ENCODE data around the gene DRC3.
"Not testable (repeated sequence)": the region's sequence is repeated elsewhere in the genome, so short reads cannot be mapped to it uniquely, and the experiment has no call there.

DRC3 gene

DNA sequence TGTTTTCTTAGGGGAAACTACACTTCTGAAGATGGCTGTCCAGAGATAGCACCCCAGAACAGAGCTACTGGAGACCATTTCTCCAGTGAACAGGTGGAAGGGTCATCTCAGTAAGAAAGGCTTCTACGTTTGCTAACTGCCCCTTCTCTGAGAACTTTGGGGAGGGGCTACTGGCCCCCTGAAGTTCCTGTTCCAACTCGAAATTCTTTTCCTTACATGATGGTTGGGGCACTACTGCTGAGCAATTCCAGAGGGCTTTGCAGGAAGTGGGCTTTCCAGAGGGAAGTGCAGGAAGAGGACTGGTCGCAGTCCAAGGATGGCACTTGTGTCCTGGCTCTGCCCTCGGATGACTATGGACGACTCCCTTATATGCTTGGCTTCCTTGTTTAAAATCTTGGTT lies 31.6 kb upstream of the DRC3 start:
- DNase-seq (ENCODE audit: low spot score): no peak

DNA sequence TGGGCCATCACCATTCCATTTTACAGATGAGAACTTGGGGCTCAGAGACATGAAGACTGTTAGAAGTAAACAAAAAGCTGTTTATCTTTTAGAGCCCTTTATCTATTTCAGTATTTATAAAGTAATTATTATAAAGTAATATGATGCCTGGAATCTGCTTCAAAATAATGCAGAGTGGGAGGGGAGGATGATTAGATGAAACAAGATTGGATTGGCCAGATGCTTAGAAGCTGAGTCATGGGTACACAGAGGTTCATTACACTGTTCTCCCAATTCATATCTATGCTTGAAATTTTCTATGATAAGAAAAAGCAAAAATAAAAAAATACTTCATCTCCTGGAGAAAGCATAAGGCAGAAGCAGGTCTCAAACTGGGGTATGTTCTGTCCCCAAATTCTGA lies 29.8 kb upstream of the DRC3 start:
- DNase-seq (ENCODE audit: low spot score): no peak

DNA sequence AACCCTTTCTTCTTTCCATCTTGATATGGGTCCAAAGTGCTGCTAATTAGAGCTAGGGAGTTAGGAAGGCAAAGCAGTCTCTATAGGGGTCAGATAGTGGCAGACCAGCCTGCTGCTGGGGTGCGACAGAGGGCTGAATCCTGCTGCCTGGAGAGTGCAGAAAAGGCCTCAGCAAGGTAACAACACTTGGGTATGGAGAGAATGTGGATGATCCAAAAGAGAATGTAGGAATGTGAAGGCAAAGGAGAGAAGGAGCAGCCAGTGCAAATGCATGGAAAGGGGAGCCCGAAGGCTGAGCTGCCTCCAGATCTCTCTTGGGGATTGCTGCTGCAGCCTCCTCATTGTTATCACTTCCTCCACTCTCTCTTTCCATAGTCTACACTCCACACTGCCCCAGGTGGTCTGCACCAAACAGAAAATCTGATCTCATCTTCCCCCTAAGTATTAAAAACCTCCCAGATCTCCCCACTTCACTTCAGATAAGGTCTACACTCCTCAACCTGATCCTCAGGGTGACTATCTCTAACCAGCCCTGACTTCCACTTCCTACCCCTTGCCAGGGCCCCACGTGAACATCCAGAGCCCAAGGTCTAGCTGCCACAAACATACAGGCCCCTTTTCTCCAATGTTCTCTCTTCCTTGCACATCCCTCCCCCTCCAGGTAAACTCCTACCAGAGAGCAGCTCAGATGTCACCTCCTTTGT lies 29.2 kb upstream of the DRC3 start:
- DNase-seq (ENCODE audit: low spot score): no peak

DNA sequence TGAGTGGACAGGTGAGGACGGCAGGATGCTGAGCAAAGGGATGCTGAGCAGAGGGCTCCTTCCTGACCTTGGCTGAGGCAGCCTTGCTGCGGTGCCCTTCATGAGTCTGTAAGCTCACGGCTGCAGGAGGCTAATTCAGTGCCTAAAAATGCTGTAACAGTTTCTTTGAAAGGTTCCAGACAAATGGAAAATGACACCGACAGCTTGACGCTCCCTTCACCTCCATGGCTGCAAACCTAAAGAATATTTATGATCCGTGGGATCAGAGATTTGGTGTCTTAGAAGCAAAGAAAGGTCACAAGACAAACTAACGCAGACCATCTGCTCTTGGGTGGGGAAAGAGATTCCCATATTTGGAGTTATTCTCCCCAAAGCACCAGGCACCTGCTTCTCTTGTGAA lies 28.4 kb upstream of the DRC3 start:
- no peak for DNase-seq (ENCODE audit: low spot score)

DNA sequence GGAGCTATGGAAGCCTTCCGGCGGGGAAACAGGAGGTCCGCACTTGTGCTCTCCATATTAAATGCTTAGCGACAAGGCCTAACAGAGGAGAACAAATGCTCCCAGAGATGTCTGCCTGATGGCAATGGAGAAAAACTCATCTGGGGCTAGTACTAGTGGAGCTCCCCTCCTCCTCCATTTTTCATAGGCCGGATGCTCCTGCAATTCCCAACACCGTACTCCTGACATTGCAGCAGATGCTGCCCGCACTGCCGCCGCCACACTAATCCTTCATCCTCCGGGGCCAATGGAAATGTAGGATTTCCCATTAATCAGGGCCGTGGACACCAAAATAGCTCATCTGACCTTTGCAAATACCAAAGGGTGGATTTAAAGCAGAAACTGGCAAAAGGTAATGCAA lies 27.9 kb upstream of the DRC3 start:
- no peak for DNase-seq (ENCODE audit: low spot score)

DNA sequence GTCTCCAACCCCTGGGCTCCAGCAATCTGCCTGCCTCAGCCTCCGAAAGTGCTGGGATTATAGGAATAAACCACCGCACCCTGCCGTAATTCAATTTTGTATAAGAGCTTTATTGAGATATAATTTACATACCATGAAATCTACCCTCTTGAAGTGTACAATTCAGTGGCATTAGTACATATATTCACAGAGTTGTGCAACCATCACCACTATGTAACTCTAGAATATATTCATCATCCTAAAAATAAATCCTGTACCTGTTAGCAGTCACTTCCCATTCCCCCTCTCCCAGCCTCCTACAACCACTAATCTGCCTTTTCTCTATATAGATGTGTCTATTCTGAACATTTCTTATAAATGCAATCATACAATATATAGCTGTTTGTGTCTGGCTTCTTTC lies 26.6 kb upstream of the DRC3 start:
- no peak for DNase-seq (ENCODE audit: low spot score)

DNA sequence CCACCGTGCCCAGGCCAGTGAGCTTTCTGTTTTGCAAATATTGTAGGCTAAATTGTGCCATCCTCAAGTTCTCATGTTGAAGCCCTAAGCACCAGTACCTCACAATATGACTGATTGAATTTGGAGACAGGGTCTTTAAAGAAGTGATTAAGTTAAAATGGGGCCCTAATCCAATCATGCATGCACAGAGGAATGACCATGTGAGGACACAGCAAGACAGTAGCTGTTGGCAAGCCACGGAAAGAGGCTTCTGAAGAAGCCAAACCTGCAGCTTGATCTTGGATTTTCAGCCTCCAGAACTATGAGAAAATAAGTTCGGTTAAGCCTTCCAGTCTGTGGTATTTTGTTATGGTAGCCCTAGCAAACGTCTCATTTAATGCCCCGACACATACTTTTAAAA lies 25.4 kb upstream of the DRC3 start:
- DNase-seq (ENCODE audit: low spot score): no peak

DNA sequence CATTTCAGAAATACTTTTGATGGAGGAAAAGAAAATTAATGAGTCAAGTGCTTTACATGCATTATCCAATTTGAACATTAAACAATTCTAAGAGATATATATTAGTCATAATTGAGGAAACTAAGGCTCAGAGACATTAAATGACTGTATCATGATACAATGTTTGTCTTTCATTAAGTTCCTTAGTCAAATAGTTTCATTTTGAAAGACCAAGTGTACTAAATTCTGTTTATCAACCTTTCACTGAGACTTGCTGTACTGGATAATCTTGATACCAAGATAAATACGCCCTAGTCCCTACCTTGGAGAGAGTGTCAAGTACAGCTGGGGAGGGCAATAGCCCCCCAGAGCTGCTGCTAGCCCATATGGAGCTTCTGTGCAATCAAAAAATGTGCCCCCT lies 24.7 kb upstream of the DRC3 start:
- DNase-seq (ENCODE audit: low spot score): no peak

DNA sequence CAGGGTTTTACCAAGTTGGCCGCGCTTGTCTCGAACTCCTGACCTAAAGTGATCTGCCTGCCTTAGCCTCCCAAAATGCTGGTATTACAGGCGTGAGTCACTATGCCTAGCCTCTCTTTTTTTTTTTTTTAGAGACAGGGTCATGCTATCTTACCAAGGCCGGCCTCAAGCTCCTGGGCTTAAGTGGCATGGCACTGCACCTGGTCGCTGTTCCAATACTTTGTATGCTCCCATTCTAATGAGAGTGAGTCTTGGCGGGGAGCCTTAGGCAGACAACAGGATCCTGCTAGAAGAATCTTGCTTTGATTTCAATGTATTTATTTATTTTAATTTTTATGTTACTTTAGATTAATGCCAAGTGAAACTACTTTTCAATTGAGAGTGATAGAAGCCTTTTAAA lies 22.3 kb upstream of the DRC3 start:
- DNase-seq (ENCODE audit: low spot score): no peak

DNA sequence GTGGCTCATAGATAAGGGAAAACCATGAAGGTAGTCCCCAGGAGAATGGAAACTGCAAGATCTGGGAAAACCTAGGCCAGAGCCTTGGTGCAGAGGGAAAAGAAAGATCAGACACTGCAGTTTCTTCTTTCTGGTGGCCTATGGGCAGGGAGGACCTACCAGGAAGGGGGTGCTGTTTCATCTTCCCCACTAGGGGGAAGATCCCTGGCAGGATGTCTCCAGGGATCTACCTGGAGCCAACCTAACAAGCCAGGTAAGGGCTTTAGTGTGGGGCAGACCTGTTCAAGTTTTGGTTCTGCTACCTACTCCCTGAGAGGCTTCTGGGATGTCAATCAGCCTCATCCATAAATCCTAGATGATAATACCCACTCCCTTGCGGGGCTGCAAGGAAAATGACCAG lies 21.9 kb upstream of the DRC3 start:
- DNase-seq (ENCODE audit: low spot score): no peak

DNA sequence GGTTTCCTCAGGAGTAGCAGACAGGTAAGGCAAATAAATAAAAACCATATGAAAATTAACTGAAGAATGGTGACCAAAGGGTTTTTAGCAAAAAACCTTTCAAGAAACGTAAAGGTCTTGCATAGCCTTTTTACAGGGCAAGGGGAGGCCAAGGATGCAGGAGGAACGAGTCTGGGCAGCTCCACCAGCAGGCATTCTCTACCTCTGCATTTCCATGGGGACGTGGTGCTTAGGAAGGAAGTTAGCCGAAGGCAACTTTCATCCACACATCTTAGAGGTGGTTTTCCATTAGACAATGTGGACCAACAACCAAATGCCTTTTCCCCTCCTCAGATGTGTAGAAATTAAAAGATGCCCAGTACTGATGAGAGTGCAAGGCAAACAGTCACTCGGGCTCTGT lies 21.1 kb upstream of the DRC3 start:
- DNase-seq (ENCODE audit: low spot score): no peak

DNA sequence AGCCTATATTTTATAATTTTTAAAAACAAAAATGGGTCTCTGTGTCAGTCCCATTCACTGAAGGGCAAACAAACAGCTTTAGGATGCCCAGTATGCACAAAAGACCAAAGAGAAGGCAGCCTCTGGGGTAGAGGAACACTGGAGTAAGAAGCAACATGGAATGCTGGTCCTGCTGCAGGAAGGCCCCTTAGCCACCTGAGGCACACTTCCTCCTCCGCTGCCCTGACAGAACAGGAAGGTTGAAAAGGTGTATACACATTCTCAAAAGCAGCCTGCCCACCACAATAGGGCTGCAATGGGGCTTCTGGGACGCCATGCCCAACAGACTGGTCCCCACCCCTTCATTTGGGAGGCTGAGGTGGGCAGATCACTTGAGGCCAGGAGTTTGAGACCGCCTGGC lies 20.0 kb upstream of the DRC3 start:
- no peak for DNase-seq (ENCODE audit: low spot score)

DNA sequence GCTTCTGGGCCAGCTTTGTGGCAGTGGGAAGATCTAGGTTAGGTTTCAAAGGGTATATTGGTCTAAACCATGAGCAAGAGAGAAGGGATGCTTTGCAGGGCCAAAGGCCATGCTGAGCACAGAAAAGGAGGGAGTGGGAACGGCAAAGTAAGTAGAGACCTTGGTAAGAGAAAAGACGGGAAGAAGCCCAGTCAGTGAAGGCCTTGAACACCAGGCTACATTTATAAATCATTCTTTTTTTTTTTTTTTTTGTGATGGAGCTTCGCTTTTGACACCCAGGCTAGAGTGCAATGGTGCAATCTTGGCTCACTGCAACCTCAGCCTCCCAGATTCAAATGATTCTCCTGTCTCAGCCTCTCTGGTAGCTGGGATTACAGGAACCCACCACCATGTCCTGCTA lies 18.6 kb upstream of the DRC3 start:
- DNase-seq (ENCODE audit: low spot score): no peak

DNA sequence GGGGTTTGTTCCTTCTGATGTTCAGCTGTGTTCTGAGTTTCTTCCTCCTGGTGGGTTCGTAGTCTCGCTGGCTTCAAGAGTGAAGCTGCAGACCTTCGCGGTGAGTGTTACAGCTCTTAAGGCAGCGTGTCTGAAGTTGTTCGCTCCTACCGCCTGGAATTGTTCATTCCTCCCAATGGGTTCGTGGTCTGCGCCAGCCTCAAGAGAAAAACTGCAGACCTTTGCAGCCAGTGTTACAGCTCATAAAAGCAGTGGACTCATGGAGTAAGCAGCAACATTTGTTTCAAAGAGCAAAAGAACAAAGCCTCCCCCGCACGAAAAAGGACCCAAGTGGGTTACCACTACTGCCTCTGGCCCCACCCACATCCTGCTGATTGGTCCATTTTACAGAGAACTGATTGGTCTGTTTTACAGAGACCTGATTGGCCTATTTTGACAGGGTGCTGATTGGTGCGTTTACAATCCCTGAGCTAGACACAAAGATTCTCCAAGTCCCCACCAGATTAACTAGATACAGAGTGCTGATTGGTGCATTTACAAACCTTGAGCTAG lies 16.8 kb upstream of the DRC3 start:
- not testable (repeated sequence) for DNase-seq (ENCODE audit: low spot score)

DNA sequence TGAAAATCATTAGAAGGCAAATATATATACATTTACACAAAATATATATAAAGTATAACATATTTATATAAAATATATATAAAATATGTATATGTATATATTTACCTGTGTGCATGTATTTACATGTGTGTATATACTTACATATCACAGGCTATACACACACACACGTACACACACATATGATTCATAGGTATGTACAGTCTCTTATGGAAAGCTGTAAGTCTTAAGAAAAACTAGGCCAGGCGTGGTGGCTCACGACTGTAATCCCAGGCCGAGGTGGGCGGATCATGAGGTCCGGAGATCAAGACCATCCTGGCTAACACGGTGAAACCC lies 15.1 kb upstream of the DRC3 start:
- DNase-seq (ENCODE audit: low spot score): no peak

DNA sequence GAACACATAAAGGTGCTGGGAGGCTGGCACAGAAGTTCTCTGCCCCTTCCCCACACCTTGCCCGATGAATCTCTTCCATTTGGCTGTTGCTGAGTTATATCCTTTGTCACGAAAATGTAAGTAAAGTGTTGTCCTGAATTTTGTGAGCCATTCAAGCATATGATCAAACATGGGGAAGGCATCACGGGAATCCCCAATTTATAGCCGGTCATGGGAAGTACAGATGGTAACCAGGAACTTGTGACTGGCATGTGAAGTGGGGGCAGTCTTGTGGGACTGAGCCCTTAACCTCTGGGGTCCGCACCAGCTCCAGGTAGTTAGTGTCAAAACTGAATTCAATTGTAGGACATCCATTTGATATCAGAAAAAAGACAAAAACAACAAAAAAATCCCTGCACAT lies 13.7 kb upstream of the DRC3 start:
- no peak for DNase-seq (ENCODE audit: low spot score)

DNA sequence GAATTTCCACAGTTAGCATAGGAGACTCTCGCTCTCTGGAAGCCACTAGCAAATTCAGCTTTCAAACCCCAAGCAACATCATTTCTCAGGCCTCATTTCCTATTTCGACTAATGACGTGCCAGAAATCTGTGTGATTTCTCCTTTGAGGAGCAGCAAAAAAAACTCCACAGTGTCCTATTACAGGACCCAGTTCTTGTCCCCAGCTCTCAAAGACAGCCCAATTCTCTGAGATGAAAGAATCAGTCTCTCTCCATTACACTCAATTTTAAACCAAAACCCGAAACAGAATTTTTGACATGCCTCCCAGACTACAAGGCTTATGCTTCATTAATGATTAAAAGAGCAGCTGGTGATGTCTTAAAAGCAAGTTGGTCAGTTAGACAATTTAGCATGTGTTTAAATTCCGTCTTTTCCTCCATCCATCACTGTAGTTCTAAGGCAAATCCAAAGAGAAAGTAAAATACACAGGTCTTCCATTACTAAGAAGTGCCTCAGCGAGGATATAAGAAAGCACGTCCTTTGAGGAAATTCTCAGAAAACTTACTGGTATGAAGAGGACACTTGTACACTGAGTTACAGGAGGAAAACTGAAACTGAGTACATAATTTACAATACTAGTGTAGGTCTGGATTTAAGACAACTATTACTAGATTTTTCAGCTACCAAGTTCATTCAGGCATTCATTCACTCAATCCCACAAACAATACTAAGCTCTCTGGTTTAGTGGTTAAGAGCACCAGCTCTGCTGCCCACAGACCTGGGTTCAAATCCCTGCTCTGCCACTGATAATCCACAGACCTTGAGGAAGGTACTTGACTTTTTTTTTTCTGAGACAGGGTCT lies 12.9 kb upstream of the DRC3 start:
- DNase-seq (ENCODE audit: low spot score): no peak

DNA sequence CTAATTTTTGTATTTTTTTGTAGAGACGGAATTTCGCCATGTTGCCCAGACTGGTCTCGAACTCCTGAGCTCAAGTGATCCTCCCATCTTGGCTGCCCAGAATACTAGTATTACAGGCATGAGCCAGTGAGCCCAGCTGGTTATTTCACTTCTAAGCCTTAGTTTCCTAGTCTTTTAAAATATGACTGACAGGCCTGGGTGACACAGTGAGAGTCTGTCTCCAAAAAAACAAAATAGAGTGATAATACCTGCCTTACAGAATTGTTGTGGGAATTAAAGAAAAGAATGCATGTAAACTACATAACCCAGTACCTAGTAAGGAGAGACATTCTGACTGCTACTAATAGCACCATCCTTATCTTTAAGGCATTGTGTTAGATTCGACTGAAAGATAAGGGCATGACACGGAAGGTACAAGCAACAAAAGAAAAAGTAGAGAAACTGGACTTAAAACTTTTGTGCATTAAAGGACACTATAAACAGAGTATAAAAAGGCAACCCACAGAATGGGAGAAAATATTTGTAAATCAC lies 12.1 kb upstream of the DRC3 start:
- no peak for DNase-seq (ENCODE audit: low spot score)

DNA sequence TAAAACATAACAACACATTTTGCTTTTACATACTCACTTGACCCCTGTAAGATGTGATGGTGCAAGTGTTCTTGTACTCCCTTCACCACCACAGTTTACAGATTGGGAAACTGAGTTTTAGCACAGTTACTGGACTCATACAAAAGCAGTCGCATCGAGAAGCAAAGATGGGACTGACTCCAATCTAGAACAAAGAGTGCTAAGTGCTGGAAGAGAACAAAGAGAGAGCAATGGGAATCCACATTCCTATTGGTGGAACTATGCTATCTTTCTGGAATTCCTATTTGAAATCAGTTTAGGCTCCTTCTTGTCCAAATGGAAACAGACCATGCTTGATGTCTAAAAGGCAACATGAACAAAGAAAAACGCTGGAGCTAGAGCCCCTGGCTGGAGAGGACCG lies 9.6 kb upstream of the DRC3 start:
- no peak for DNase-seq (ENCODE audit: low spot score)

DNA sequence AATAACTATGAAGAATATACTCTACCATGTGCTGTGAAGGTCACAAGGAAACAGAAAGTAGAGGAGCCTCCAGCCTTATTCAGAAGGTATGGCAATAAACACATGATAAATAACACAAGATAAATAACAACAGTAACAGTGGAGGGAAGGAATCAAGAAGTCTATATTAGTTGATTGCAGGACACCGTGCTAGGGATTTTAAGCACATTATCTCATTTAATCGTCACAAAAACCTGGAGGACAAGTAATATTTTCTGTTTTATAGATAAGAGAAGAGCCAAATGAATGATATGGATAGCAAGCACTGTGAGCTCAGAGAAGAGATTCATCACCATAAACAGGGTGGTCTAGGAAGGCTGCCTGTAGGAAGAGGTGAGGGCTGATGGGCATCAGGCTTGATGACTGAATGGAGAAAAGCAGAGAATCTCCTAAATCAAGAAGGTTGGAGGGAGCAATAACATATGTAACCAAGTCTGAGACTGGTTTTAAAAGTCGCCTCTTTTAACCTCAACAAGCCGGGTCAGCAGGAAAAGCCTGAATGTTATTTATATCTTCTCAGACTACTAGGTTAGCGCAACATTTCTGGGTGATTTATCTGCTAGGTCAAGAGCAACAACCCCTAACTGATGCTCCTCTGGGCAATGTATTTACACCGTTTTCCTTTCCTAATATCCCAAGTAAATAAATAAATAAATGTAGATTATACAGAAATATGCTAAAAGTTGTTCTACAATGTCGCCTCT lies 8.8 kb upstream of the DRC3 start:
- DNase-seq (ENCODE audit: low spot score): no peak

DNA sequence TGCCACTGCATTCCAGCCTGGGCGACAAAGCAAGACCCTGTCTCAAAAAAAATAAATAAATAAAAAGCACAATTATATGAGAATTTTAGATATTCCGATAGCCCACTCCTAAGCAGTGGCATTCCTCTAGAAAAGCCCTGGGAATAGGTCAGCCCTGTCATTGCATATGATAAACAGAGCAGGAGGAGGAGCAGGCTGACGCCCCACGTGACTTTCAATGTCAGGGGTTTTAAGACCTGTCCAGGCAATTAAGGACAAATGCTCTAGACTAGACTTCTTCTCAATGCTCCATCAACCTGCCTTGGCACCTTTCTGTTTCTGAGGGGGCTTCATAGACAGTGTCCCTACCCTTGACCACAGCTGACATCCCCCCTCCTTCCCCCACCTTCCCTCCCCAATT lies 8.0 kb upstream of the DRC3 start:
- no peak for DNase-seq (ENCODE audit: low spot score)

DNA sequence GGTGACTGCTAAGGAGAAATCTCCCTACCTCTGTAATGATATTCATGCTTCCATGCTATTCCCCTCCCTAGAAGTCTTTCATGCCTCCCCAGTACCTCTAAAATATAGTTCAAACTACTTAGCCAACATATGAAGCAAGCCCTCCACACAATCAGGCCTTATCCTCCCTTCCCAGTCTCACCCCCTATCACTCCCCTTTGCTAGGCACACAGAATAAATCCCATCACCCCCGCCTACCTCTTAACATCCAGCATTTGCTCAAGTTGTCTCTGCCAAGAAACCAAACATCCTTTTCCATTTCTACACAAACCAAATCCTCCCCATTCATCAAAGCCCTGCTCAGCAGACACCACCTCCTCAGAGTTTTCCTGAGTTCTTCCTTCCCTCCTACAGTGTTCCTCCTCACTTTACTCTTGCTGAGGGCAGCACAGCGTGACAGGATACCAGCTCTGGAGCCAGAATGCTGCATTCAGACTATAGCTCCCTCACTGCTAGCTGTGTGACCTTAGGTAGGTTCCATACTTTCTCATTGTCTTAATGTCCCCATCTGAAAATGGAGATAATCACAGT lies 7.4 kb upstream of the DRC3 start:
- DNase-seq (ENCODE audit: low spot score): no peak

Data from D341Med (cell line).